Stimulated activated CD4-positive, alpha-beta T cell treated with anti-CD3 and anti-CD28 coated beads, Interleukin-12 subunit alpha, Interleukin-12 subunit beta, amount 100 ng/mL, for 48 hours (primary cell): ENCODE measurements around the gene LIPC.

ENCODE experiments used
- DNase-seq, 3 donors: peaks; one replicate each; pipeline ENCODE4 v3.0.0-alpha.2; 2020; ENCODE audit warnings: low read depth in 2 of 3, low spot score in 1 of 3

LIPC gene

DNA sequence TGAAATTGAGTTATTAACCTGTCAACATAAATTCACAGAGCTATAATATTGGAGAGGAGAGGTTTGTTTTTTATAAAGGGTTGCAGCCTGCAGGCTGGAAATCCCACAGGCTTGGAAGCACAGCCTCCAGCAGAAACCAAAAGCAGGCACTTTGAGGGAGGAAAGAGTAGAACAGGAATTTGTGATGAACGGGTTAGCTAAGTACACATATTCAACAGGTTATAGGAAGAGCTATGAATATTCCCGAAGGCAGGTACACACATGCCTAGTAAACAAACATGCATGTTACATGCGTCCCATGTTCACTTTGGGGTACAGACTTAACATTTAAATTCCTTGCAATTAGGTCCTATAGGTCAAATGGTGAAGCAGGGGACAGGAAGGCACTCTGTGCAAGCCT lies 25.9 kb upstream of the LIPC start:
- DNase-seq: no peak

DNA sequence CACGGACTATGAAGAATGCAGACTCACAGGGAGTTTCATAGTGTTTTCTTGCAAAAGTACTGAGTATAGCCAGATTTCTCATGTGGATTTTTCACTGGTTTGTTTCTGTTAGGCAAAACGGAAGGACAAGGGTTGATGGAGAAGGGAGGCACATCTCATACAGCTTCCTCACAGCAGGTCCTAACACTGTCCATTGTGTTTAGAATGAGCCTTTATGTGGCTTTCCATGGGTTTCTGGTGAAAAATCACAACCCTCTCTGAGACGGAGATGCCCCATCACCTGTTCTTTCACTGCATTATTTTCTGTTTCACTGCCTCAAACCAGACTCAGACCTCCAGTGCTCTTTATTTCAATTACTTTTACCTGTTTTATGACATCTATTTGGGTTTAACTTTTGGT lies 25.0 kb upstream of the LIPC start:
- DNase-seq: no peak

DNA sequence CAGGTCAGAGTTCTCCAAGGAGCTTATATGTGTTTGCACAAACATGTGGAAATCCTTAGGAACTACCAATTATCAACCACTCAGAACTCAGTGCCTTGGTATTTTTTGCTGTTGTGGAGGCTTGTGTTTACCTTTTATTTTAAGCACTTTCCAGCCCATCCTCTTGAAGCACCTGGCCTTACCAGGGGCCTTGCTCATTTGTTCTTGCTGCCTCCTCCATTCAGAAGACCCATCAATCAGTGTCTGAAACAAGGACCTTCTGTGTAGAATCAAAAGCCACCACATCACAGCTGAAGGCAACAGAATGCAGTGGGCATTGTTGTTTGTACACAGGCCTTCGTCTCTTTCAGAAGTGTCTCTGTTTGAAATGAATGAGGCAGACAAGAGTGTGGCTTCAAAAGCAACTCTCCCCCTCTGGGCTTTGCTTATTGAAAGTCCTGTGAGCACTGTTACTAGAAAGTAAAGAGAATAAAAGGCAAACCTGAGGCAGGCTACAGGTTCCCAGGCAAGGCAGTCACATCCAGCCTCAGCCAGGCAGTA lies 24.5 kb upstream of the LIPC start:
- no peak for DNase-seq

DNA sequence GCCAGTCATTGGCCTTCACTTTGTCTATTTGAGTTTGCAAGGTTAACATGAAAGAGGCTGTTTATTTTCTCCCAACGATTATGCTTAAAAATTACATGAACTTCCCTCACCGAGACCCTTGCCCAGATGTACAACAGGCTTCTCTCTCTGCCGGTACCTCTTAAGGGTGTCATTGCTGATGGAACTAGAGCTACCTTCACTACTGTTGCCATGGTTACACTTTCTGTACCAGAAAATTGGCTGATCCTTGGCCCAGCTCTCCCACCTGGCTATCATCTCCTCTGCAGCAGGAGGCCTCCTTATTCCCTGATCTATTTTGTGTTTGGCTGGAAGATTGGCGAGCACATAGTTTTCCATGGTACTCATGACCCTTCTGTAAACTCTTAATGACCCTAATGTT lies 24.0 kb upstream of the LIPC start:
- no peak for DNase-seq

DNA sequence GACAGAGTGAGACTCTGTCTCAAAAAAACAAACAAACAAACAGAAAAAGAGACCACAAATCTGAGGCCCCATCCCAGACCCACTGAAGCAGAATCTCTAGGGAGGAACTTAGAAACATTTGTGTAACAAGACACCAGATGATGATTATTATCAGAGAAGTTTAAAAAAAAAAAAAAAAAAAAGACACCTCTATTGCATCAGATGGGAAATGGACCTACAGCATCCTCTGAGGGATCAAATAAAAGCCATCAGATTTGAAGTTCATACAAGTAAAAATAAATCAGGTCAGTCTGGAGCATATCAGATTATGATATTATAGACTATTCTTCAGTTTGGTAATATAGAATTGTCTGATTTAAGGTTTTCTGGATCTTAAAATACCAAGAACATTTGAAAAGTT lies 21.9 kb upstream of the LIPC start:
- no peak for DNase-seq

DNA sequence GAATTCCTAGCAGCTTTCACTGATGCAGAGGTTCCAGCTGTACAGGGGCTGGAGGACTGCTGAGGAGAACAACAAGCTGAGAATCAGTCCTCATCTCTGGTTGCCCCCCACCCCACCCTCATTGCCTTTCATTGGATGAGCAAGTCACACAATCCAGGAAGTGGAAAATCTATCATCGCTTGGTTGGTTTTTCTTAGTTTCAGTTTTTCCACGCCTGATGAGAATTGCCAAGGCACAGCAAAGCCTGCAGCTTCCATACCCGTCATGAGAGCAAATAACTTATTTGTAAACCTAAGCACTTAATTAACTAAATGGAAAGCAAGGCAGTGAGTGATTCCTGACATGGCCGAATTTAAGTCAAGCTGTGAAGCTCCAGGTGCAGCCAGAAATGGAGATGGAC lies 21.4 kb upstream of the LIPC start:
- peak in 1 of 3 donors; percentile 14 for DNase-seq

DNA sequence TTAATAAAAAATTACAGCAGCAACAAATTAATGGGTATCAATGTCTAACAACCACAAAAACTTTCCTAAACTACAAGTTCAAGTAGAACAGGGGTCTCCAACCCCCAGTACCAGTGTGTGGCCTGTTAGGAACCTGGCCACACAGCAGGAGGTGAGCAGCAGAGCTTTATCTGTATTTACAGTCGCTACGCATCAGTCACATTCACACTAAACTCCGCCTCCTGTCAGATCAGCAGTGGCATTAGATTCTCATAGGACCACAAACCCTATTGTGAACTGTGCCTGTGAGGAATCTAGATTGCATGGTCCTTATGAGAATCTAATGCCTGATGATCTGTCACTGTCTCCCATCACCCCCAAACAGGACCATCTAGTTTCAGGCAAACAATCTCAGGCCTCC lies 18.5 kb upstream of the LIPC start:
- DNase-seq: no peak

DNA sequence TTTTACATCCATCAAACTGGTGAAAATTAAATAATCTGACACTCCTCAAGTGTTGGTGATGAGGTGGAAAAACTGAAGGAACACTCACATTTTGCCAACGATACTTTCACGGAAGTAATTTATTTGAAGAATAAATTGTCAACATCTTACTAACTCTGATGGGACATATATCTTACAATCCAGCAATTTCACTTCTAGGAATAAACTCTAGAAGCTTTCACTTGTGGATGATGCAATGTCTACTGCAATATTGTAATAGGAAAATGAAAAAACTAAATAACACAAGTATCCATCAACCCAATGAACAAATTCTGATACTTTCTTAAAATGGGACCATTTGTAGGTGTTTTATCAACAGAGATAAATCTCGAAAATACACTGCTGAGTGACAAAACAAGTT lies 16.2 kb upstream of the LIPC start:
- DNase-seq: no peak

DNA sequence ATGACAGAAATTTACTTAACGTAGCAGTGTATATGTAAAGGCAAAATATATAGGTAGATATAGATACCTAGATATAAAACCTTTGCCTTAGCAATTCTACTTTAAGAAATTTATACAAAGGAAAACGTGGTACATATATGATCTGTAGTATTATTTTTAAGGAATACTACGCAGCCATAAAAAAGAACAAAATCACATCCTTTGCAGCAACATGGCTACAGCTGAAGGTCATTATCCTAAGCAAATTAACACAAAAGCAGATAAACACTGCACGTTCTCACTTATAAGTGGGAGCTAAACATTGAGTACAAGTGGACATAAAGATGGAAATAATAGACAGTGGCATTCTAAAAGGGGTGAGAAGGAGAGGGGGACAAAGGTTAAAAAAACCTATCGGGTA lies 14.8 kb upstream of the LIPC start:
- DNase-seq: no peak

DNA sequence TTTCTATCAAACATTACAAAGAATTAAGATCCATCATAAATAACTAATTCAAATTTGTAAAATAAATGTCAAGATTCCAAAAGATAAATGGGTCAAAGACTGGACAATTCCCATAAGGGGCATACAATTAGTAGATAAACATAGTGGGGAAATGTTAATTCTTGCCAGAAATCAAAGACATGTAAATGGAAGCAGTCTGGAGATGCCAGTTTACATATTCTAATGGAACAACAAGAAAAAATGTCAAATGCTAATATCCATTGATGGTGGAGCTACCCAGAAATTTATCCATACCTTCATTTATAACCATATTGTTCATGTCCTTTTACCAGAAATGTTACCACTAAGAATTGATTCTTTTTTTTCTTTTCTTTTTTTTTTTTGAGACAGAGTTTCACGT lies 13.7 kb upstream of the LIPC start:
- no peak for DNase-seq

DNA sequence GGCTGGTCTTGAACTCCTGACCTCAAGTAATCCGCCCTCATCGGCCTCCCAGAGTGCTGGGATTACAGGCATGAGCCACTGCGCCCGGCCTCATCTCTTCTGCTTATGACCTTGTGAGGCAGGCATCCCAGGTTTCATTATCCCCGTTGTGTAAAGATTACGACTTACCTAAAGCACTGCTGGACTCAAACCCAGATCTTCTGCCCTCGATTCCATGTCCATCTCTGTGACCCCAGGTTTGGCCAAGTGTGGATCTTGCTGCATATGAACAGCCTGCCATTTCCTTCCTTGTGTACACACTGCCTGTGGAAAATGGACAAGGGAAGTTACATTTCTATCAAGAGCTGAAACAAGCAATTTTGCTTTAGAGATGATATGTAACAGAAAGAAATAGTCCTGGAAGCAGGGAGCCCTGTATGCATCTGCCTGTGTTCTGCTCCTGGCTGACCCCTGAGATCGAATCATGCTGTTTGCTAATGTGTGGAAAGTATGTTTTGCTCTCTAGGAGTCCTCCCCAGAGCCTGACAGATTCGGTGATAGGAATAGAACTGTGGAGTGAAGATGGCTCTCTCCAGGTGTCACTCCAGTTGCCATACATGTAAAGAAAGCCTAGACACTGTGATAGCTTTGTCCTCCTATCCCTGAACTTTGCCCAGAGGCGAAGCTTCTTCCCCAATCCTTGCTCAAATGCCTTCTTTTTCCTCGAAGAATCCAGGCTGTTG lies 11.8 kb upstream of the LIPC start:
- DNase-seq: no peak

DNA sequence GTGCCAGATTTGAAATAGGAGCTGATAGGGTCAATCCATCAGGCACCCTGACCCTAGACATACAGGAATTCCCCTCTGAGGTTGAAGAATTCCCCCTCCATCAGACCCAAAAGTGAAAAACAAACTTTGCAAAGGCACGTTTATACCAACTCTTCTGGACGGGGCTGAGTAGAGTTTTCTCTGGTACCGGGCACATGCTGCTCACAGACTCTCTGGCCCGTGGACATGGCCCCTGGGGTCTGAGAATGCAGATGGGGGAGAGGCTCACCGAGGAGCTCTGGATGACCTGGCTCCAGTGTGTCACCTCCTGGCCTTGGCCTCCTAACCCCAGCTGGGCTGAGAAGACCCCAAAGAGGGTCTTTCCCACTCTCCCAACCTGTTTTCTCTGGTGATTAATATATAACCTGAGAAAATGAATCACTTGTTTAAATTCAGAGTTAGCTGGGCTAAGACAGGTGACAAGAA lies 11.2 kb upstream of the LIPC start:
- DNase-seq: no peak

DNA sequence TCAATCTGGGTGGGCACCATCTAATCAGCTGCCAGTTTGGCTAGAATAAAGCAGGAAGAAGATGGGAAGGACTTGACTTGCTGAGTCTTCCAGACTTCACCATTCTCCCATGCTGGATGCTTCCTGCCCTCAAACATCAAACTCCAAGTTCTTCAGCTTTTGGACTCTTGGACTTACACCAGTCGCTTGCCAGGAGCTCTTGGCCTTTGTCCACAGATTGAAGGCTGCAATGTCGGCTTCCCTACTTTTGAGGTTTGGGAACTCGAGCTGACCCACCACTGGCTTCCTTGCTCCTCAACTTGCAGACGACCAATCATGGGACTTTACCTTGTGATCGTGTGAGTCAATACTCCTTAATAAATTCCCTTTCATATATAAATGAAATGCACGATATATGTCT lies 8.6 kb upstream of the LIPC start:
- DNase-seq: no peak

DNA sequence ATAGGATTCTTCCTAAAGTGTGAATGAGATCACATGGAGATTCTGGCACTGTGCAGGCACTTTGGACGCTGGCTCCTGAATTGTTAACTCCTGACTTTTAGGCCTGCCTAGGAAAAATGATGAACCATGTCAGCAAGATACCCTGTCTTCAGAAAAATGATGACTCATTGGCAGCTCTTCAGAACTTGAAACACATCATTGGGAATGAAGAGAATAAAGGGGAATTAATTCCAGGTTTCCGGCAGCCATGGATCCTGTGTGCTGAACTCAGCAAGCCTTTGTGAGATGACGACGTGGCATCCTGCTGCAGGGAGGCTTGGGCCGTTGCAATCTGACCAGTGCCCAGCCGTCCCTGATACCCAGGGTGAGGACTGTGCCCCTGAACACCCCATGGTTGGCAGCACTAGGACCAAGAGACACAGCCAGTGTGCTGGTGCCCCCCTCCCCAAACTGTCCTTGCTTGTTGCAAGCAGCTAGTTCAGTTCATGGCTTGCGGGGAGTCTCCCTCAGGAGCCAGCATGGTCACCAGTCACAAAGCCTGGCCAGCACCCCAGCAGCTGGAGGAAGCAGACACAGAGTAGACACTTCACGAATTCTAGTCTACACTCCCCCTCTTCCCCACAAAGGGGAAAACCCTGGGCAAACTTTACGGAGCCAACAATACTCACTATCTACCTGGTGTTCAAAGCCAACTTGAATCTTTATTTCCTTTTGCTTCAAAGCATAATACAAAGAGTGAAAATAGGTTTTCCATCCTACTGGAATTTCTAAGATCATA lies 7.8 kb upstream of the LIPC start:
- no peak for DNase-seq

DNA sequence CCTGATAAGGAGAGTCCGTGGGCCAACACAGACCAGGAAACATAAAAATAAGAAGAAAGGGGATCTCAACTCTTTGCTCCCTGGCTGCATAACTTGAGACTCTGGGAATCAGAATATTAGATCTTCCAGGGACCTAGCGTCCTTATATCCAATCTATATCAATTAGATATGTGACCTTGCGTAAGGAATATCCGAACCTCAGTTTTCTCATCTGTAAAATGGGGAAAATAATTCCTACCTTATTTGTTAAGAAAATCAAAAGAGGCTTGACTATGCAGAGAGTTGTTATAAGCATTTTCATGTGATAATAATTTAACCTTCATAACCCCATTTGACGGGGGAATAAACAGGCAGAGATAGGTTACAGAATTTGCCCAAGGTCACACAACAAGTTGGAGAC lies 7.1 kb upstream of the LIPC start:
- DNase-seq: no peak

DNA sequence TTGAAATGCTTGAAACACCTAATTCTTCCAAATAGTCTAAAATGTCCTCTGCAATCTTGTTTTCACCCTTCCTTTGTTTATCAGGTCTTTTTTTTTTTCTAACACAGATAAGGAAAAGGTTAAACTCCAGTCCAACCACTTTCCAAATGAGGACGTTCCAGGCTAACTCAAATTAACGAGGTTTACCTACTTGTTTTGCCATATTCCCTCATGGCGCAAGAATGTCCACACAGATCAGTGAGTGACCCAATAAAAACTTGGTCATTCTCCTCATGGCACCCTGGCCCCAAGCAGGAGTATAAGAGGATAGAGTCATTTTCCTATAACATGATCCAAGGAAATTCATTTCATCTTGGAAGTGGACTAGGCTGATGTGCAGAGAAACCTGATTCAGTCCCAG lies 6.6 kb upstream of the LIPC start:
- DNase-seq: no peak

DNA sequence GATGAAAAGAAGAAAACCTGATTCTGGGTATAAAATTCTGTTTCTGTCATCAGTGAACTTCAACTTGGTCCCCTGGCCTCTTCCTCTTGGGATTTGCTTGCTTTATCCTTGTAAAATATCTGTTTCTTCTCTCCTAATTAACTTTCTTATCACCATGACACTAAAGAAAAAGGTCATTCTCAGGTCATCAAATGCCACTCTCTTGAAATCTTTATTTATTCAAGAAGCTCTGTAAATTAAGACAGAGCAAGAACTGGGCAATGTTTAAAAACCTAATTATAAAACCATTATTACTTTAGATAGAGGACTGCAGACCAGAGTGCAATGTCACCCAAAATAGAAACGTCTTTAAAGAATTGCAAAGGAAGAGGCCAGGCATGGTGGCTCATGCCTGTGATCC lies 6.0 kb upstream of the LIPC start:
- DNase-seq: no peak

DNA sequence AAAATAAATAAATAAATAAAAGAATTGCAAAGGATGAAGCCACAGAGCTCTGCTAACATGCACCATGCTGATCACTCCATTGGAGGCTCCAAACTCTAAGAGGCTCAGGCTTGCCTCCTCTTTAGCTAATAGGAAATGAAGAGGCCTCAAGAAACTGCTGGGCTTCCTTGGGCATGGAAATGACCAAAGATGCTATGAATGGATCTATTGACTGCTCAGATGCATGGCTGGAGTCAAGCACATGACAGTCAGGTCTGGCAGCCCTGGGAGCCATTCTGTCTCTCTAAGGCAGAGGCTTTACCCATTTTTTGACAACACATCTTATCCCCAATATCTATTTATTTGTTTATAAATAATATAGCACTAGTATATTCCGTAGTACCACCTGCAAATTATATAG lies 5.3 kb upstream of the LIPC start:
- no peak for DNase-seq

DNA sequence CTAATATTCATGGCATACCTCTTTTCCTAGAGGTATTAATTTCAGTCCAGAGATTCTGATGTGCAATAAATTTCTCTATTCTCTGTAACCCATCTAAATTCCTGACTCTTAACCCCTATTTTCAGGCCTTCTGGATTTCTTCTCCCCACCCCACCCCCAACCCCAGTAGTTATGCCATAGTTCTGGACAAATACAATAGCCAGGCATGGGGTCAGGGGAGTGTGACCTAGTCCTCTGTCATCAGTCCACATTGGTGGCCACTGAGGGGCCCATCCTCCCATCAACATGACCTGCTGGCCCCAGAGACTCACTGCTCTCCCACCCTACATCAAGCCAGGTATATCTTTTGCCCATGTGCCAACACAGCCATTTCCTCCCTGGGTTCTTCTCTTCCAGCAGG lies 3.8 kb upstream of the LIPC start:
- DNase-seq: no peak

DNA sequence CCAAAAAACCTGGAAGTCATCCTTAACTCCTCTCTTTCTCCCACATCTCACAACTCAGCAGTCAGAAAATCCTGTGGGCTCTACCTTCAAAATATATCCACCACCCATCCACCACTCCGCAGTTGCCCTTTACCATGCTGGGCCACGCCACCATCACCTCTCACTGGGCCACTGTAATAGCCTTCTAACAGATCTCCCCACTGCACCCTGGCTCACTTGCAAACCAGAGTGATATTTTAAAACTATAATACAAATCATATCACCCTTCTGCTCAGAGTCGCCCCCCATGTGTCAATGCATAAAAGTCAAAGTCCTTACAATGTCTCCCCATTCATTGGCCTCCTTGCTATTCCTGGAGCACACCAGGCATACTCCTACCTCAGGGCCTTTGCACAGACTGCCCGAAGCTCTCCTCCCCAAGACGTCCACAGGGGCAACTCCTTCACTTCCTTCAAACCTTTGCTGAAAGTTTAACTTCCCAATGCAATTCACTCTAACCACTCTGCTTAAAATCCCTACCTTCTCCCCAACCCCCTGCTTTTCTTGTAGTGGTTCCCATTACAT lies 1.5 kb upstream of the LIPC start:
- DNase-seq: no peak

DNA sequence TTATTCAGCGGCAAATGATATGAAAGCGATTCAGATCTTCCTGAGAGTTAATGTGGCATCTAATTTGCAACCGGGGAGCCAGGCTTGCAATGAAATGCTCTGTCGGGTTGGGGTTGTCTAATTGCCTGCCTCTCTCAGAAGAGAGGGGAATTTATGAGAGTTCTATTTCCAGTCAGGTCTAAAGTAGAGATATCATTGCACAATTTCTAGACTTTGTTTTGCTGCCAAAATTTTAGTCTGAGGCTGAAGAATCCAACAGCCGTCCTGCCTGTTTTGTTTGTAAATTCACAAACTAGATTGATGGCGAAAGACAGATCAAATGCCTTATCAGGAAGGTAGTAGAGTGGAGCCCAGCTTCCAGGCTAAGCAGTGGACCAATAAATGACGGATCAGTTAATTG lies 610 bp downstream of the LIPC start:
- DNase-seq: no peak

DNA sequence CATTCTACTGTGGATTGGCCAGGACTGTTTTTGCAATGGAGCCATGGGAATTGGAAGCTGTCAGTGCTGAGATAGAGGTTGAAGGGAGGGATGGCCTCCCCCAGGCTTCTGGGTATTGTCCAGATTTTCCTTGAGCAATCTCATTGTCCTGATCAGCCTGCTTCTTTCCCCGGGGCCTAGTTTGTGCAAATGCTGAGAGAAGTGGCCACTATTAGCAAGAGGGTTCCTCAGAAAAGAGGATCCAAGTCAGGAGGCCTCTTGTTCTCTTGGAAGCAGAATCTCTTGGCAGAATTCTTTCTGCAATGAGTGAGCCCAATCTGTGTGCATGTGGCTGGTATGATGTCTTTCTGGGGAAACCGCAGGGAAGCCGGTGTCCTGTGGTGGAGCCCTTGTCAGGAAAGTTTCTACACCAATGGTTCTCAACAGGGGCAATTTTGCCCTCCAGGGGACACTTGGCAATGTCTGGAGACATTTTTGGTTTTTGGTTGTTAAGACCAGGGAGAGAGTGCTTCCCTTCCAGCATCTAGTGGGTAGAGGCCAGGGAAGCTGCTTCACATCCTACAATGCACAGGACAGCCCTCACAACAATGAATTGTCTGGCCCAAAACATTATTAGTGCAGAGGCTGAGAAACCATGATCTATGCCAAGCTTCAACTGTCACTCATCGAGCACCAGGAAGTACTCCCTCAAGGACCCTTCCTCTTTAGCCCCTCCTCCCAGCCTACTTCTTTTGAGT lies 2.0 kb downstream of the LIPC start:
- DNase-seq: no peak
